ENCODE data around the gene KRT5. TPM values are rescaled to one million over a fixed set of nuclear protein-coding genes. Genes with fewer than 3 reads are reported as not detected.

The KRT5 gene
- total and polyA plus RNA-seq, 10 of the 15 experiments (the other 5 are each of a cell fraction or from before 2014, with no cell fraction given) = 1.6 TPM; not detected in 9

DNA sequence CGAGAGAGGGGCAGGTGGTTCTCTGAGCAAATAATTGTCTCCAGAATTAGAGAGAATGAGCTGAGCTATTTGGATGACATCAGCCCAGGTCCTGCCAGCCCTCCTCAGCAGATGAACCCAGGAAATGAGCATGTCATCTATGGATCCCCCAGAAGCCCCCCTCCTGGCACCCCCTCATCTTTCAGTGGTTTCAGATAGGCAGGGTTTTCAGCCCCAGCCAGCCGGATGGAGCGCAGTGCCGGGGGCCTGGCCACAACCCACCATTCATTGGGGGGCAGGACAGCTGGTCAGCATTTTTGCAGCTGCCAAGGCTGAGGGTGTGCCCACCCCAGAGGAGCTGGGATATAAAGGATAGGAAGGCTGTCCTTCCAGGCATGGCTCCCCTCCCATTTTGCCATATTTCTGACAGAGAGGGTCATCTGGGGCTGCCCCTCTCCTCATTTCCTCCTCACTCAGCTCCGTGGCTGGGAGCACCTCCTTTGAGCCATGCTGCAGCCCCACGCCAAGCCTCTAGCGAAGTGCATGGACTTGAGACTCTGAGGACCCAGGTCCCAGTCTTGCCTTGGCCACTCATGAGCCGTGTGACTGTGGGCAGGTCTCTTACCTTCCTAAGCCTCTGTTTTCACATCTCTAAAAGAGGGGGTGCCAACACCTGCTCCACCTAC lies 38.7 kb upstream of the KRT5 start (continued):
- TF ChIP-seq, protein P1, sequence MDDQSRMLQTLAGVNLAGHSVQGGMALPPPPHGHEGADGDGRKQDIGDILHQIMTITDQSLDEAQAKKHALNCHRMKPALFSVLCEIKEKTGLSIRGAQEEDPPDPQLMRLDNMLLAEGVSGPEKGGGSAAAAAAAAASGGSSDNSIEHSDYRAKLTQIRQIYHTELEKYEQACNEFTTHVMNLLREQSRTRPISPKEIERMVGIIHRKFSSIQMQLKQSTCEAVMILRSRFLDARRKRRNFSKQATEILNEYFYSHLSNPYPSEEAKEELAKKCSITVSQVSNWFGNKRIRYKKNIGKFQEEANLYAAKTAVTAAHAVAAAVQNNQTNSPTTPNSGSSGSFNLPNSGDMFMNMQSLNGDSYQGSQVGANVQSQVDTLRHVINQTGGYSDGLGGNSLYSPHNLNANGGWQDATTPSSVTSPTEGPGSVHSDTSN (IDR thresholded peaks at IDR 0.05; ENCODE audit: insufficient replicate concordance, low read depth, low read length) = no peak
- TF ChIP-seq JUNB (IDR thresholded peaks at IDR 0.05) = no peak

- WGBS (ENCODE audit: insufficient coverage, insufficient replicate concordance, low lambda C conversion rate, missing lambda C conversion rate) = 15% methylated on average over 2 of the region's 2 CpGs
- H4K20me1 ChIP-seq (ENCODE audit: control insufficient read depth, insufficient read depth) = no peaks in the 10 kb centered on the region
- ATAC-seq = no peak
- intact Hi-C loops (cut with micrococcal nuclease; ENCODE audit: unreplicated experiment) = no loop called here
- FAIRE-seq = no peak
- CTCF ChIA-PET = no interaction called here
- no peak overlapping the region for H3K4me3 ChIP-seq
- SMC1A ChIA-PET (ENCODE audit: uncharacterized antibody, unreplicated experiment) = no interaction called here
- H3K9me3 ChIP-seq (replicated peaks; ENCODE audit: control insufficient read depth, insufficient read depth, low read length) = no peaks in the 10 kb centered on the region
- no peak overlapping the region for H3K27ac ChIP-seq (ENCODE audit: control insufficient read depth, insufficient read depth)
- DNase-seq (ENCODE audit: low read depth, low spot score) = no peak
- H3K4me2 ChIP-seq (ENCODE audit: control insufficient read depth, insufficient read depth) = no peak overlapping the region
- H3K36me3 ChIP-seq (ENCODE audit: control insufficient read depth in 2 of 2, insufficient read depth in 2 of 2, low read length in 1 of 2) = no peaks in the 10 kb centered on the region
- in situ Hi-C loops (cut with MboI) = no loop called here
- no peak overlapping the region for H2AFZ ChIP-seq (ENCODE audit: control insufficient read depth, low read depth, low read length)
- POLR2A ChIA-PET = no interaction called here
- RAD21 ChIA-PET (ENCODE audit: unreplicated experiment) = no interaction called here
- H3K27me3 ChIP-seq (replicated peaks in 1 of 2; ENCODE audit: control insufficient read depth in 2 of 2, insufficient read depth in 2 of 2, low read length in 1 of 2) = peaks cover 4 to 5% of the 10 kb centered on the region in 2 experiments; a peak in 3 of 4 replicates
- TF ChIP-seq CBX5 (IDR thresholded peaks at IDR 0.05; ENCODE audit: low read depth) (no peak), SREBF2 (IDR thresholded peaks at IDR 0.05; ENCODE audit: low read length) (no peak), SIX5 (IDR thresholded peaks at IDR 0.05; ENCODE audit: low read depth, low read length, severe bottlenecking) (no peak)
- H3K79me2 ChIP-seq (ENCODE audit: control insufficient read depth, insufficient read depth, low read length) = no peaks in the 10 kb centered on the region
- H3K4me1 ChIP-seq (ENCODE audit: control insufficient read depth, insufficient read depth, low read length) = no peaks in the 10 kb centered on the region
- no peak overlapping the region for H3K9ac ChIP-seq (ENCODE audit: control insufficient read depth, insufficient read depth, low read length)
- no TSS peak for BruUV-seq (replicated peaks)
These were observed 37.3 kb upstream of the KRT5 start for GRCh38 chr12:52557476-52557875.

Measured in GM12878 (cell line).